ENCODE measurements around the gene ELOVL2. TPM values are rescaled to one million over a fixed set of nuclear protein-coding genes. Genes with fewer than 3 reads are reported as not detected.

ELOVL2 gene
- total and polyA plus RNA-seq, 2 donors (not counting 1 experiment from before 2014, with no cell fraction given): not detected

DNA sequence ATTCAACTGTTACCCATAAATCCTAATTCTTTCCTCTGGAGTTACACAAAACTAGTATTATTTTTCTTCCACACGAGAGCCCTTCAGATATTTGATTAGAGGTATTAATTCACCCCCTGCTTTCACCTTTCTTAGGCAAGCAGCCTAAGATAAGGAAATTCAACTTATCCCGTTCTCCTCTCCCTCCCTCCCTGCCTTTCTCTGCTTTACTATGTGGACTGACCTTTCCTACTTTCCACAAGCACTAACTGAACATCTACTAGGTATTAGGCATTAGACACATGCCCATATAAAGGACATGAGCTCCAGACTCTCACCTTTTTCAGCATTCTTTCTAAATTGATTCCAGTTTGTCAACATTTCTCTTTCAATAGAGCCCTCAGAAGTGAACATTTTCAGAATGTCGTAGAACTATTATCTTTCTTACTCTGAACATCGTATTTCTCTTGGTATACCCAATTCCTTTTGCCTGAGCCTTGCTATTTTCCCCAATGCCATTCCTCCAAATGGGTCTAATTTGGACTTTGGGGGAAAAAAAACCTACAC lies 16.5 kb downstream of the ELOVL2 start:
- POLR2A ChIA-PET: no interaction called here

More for the DNA sequence above, 16.5 kb downstream of the ELOVL2 start:
- Histone ChIP-seq H4K20me1 (ENCODE audit: control insufficient read depth, insufficient read depth, low read length, poor library complexity, severe bottlenecking) (no peaks in the 10 kb centered on the region), H3K9me3 (ENCODE audit: control extremely low read depth in 1 of 3, control insufficient read depth in 2 of 3, insufficient read depth in 1 of 3, low read length in 2 of 3) (no peaks in the 10 kb centered on the region), H3K79me2 (ENCODE audit: control insufficient read depth, insufficient read depth, low read length) (no peaks in the 10 kb centered on the region), H3K36me3 (replicated peaks in 1 of 2; ENCODE audit: control extremely low read depth in 1 of 2, control insufficient read depth in 1 of 2, extremely low read depth in 1 of 2, insufficient read depth in 2 of 2, low read length in 1 of 2) (no peaks in the 10 kb centered on the region), H3K27ac (ENCODE audit: low read length in 2 of 2) (no peak overlapping the region), H3K4me1 (ENCODE audit: control insufficient read depth in 2 of 2, insufficient read depth in 2 of 2, low read length in 2 of 2) (peaks cover 10% of the 10 kb centered on the region in 2 donors), H3K4me3 (ENCODE audit: control extremely low read depth in 1 of 5, extremely low read depth in 1 of 5, insufficient read depth in 1 of 5, low read depth in 2 of 5, low read length in 4 of 5) (no peak overlapping the region), H2AFZ (ENCODE audit: insufficient read depth, low read depth, low read length, poor library complexity, severe bottlenecking) (no peak overlapping the region), H3K4me2 (replicated peaks; ENCODE audit: low read depth, low read length, poor library complexity, severe bottlenecking) (no peak overlapping the region), H3K9ac (ENCODE audit: low read length) (no peak overlapping the region), H3K27me3 (replicated peaks in 1 of 4; ENCODE audit: control extremely low read depth in 1 of 4, control insufficient read depth in 3 of 4, insufficient read depth in 4 of 4, low read length in 3 of 4) (peaks cover 0 to 19% (median 11%) of the 10 kb centered on the region in 4 experiments)
- WGBS (ENCODE audit: insufficient coverage): 83% methylated on average over 1 of the region's 4 CpGs
- Mint-ChIP-seq H3K4me1 (peaks cover 9% of the 10 kb centered on the region), H3K4me3 (no peak overlapping the region), H3K27me3 (peaks cover 56% of the 10 kb centered on the region), H3K27ac (no peak overlapping the region), H3K9me3 (ENCODE audit: insufficient read depth) (no peaks in the 10 kb centered on the region)
- ATAC-seq (ENCODE audit: low read depth) (no peak), DNase-seq (no peak)
- intact Hi-C loops (cut with micrococcal nuclease): no loop called here
- no peak for TF ChIP-seq EZH2 (IDR thresholded peaks at IDR 0.05; ENCODE audit: borderline replicate concordance, insufficient read depth, low read depth, low read length, poor library complexity, severe bottlenecking)
- TF ChIP-seq, protein P1, sequence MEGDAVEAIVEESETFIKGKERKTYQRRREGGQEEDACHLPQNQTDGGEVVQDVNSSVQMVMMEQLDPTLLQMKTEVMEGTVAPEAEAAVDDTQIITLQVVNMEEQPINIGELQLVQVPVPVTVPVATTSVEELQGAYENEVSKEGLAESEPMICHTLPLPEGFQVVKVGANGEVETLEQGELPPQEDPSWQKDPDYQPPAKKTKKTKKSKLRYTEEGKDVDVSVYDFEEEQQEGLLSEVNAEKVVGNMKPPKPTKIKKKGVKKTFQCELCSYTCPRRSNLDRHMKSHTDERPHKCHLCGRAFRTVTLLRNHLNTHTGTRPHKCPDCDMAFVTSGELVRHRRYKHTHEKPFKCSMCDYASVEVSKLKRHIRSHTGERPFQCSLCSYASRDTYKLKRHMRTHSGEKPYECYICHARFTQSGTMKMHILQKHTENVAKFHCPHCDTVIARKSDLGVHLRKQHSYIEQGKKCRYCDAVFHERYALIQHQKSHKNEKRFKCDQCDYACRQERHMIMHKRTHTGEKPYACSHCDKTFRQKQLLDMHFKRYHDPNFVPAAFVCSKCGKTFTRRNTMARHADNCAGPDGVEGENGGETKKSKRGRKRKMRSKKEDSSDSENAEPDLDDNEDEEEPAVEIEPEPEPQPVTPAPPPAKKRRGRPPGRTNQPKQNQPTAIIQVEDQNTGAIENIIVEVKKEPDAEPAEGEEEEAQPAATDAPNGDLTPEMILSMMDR (IDR thresholded peaks at IDR 0.05): no peak
- CTCF ChIA-PET: interaction anchor here (1.1 to 1.4 kb wide), 2 partner anchors 10 to 73 kb away, joined by 3 to 4 read pairs; no protein-coding TSS in a partner anchor

Measured in B cell (primary cell).